H1 (cell line): ENCODE data around the gene RABL6. TPM values are rescaled to one million over a fixed set of nuclear protein-coding genes. Genes with fewer than 3 reads are reported as not detected.

Experiments
- CTCF ChIA-PET: fragments of 300-600 bp; sonication (Branson Sonifier 250); formaldehyde crosslinking; loops from one replicate; lab custom pipeline; 2021; ENCODE audit not compliant: partially characterized antibody; lab: Charles Lee
- POLR2A ChIA-PET: fragments of 300-600 bp; sonication (Branson Sonifier 250); formaldehyde crosslinking; loops from one replicate; lab custom pipeline; 2021; ENCODE audit warnings: inconsistent platforms; ENCODE audit not compliant: partially characterized antibody; lab: Charles Lee
- DNase-seq, 2 experiments: peaks; one replicate each; pipeline versions ENCODE4 v3.0.0 to v3.0.0-alpha.2; 2010 to 2022; ENCODE audit warnings: low spot score in 2 of 2, low read depth in 1 of 2, mixed read lengths in 1 of 2
- FAIRE-seq: peaks from 2 replicates; lab custom pipeline; 2011; peaks lifted over from hg19 to GRCh38; lab: Jason Lieb, UNC
- H2AFZ ChIP-seq: 2 replicates; pipeline ENCODE4 v1.8.1; 2012; ENCODE audit warnings: low read length, inconsistent platforms
- H2AK5ac ChIP-seq: 2 replicates; pipeline ENCODE4 v1.6.1; 2013; ENCODE audit warnings: low read depth, low read length
- H2BK120ac ChIP-seq: replicated peaks from 2 replicates; pipeline ENCODE3; 2013; ENCODE audit warnings: low read depth, low read length, inconsistent platforms
- H2BK12ac ChIP-seq: 2 replicates; pipeline ENCODE4 v1.6.1; 2013; ENCODE audit warnings: low read depth, low read length
- H2BK15ac ChIP-seq: 2 replicates; pipeline ENCODE4 v1.6.1; 2013; ENCODE audit warnings: low read length
- H2BK20ac ChIP-seq: 2 replicates; pipeline ENCODE4 v1.6.1; 2013; ENCODE audit warnings: low read length
- H2BK5ac ChIP-seq: 2 replicates; pipeline ENCODE4 v1.6.1; 2013; ENCODE audit warnings: low read depth, low read length
- H3K14ac ChIP-seq: 2 replicates; pipeline ENCODE4 v1.6.1; 2013; ENCODE audit warnings: inconsistent platforms; ENCODE audit not compliant: insufficient read length
- H3K18ac ChIP-seq: 2 replicates; pipeline ENCODE4 v1.6.1; 2013; ENCODE audit warnings: low read length; ENCODE audit errors: extremely low read depth
- H3K23ac ChIP-seq: 2 replicates; pipeline ENCODE4 v1.6.1; 2013; ENCODE audit warnings: inconsistent platforms; ENCODE audit not compliant: insufficient read length
- H3K23me2 ChIP-seq: 2 replicates; pipeline ENCODE4 v1.6.1; 2013; ENCODE audit warnings: low read depth, low read length
- H3K27ac ChIP-seq: 2 replicates; pipeline ENCODE4 v1.6.1; 2011; ENCODE audit warnings: low read depth, low read length, inconsistent platforms
- H3K27me3 ChIP-seq, 4 experiments: replicated peaks in 1 of 4; 1 replicate in 1 of 4; 2 replicates in 3 of 4; pipeline versions ENCODE4 v1.6.1 to v1.8.1; 2011 to 2013; ENCODE audit warnings: low read length in 3 of 4, mild to moderate bottlenecking in 3 of 4, inconsistent platforms in 2 of 4, mixed read lengths in 2 of 4, moderate library complexity in 1 of 4; ENCODE audit not compliant: control insufficient read depth in 3 of 4, insufficient read depth in 3 of 4; ENCODE audit errors: extremely low read depth in 1 of 4
- H3K36me3 ChIP-seq, 4 experiments: 2 replicates each; pipeline versions ENCODE4 v1.6.1 to v1.8.1; 2011 to 2013; ENCODE audit warnings: mild to moderate bottlenecking in 4 of 4, low read length in 3 of 4, moderate library complexity in 2 of 4, control low read depth in 1 of 4, inconsistent platforms in 1 of 4; ENCODE audit not compliant: insufficient read depth in 4 of 4, control insufficient read depth in 2 of 4
- H3K4ac ChIP-seq: replicated peaks from 2 replicates; pipeline ENCODE3; 2013; ENCODE audit warnings: low read length, low read depth, mixed read lengths, inconsistent platforms; ENCODE audit not compliant: insufficient read length
- H3K4me1 ChIP-seq, 4 experiments: replicated peaks in 1 of 4; 1 replicate in 1 of 4; 2 replicates in 3 of 4; pipeline versions ENCODE4 v1.6.1 to v1.8.1; 2011 to 2013; ENCODE audit warnings: low read length in 3 of 4, inconsistent platforms in 2 of 4, mixed read lengths in 1 of 4; ENCODE audit not compliant: insufficient read depth in 4 of 4, control insufficient read depth in 3 of 4
- H3K4me2 ChIP-seq, 2 experiments: 2 replicates each; pipeline versions ENCODE4 v1.6.1 to v1.8.1; 2011 to 2013; ENCODE audit warnings: low read depth in 2 of 2, low read length in 2 of 2, control low read depth in 1 of 2, inconsistent platforms in 1 of 2, mild to moderate bottlenecking in 1 of 2; ENCODE audit not compliant: insufficient read depth in 1 of 2
- H3K4me3 ChIP-seq, 4 experiments: fragments of 200-600, 300-600 bp in 1 of 4; sonication (generic), shearing (Covaris generic), sonication (Bioruptor Twin) in 1 of 4; 2 replicates each; pipeline versions ENCODE4 v1.5.1 to v1.8.1; 2011 to 2016; ENCODE audit warnings: low read length in 4 of 4, low read depth in 3 of 4, control low read depth in 2 of 4, inconsistent platforms in 2 of 4, mild to moderate bottlenecking in 2 of 4, mixed read lengths in 1 of 4, moderate library complexity in 1 of 4; ENCODE audit not compliant: insufficient read depth in 2 of 4; ENCODE audit errors: extremely low read depth in 1 of 4
- H3K56ac ChIP-seq: replicated peaks from 2 replicates; pipeline ENCODE3; 2013; ENCODE audit warnings: low read depth, mild to moderate bottlenecking, mixed read lengths, low read length, inconsistent platforms; ENCODE audit not compliant: insufficient read length
- H3K79me1 ChIP-seq: 2 replicates; pipeline ENCODE4 v1.6.1; 2013; ENCODE audit warnings: low read depth, low read length, control low read depth
- H3K79me2 ChIP-seq, 2 experiments: 2 replicates each; pipeline versions ENCODE4 v1.6.1 to v1.8.1; 2012 to 2013; ENCODE audit warnings: low read length in 2 of 2, mild to moderate bottlenecking in 2 of 2, inconsistent platforms in 1 of 2; ENCODE audit not compliant: insufficient read depth in 2 of 2, control insufficient read depth in 1 of 2
- H3K9ac ChIP-seq, 4 experiments: replicated peaks in 1 of 4; 1 replicate in 1 of 4; 2 replicates in 3 of 4; pipeline versions ENCODE4 v1.6.1 to v1.8.1; 2011 to 2013; ENCODE audit warnings: low read depth in 3 of 4, low read length in 3 of 4, control low read depth in 2 of 4, mild to moderate bottlenecking in 2 of 4, moderate library complexity in 2 of 4, inconsistent platforms in 1 of 4; ENCODE audit errors: extremely low read depth in 1 of 4
- H3K9me3 ChIP-seq, 2 experiments: 2 replicates each; pipeline versions ENCODE4 v1.6.1 to v1.8.1; 2012 to 2013; ENCODE audit warnings: mild to moderate bottlenecking in 2 of 2, moderate library complexity in 2 of 2, control low read depth in 1 of 2, inconsistent platforms in 1 of 2, low read depth in 1 of 2, low read length in 1 of 2, mixed read lengths in 1 of 2; ENCODE audit not compliant: insufficient read depth in 2 of 2
- H4K20me1 ChIP-seq, 2 experiments: replicated peaks in 1 of 2; 2 replicates each; pipeline versions ENCODE3 to v1.8.1; 2011 to 2013; ENCODE audit warnings: inconsistent platforms in 2 of 2, low read length in 2 of 2, mild to moderate bottlenecking in 1 of 2; ENCODE audit not compliant: insufficient read depth in 2 of 2, control insufficient read depth in 1 of 2
- H4K5ac ChIP-seq: 2 replicates; pipeline ENCODE4 v1.6.1; 2013; ENCODE audit warnings: low read length, low read depth, mixed read lengths, inconsistent platforms; ENCODE audit not compliant: insufficient read length
- H4K8ac ChIP-seq: 2 replicates; pipeline ENCODE4 v1.8.0; 2013; ENCODE audit warnings: mild to moderate bottlenecking, moderate library complexity, low read length, inconsistent platforms; ENCODE audit not compliant: insufficient read depth; ENCODE audit errors: extremely low read depth
- H4K91ac ChIP-seq: replicated peaks from 2 replicates; pipeline ENCODE3; 2013; ENCODE audit warnings: low read length, mixed read lengths, inconsistent platforms; ENCODE audit not compliant: insufficient read length
- CHD2 ChIP-seq: IDR thresholded peaks from 2 replicates; pipeline ENCODE4 v1.6.1; 2012; ENCODE audit warnings: low read length, improper control_type of control experiment
- WGBS, 2 experiments: shearing (Covaris generic) in 1 of 2; methylation state at CpG; one replicate each; pipeline versions ENCODE4 v1.1.6 to v1.1.7; 2013 to 2015; ENCODE audit warnings: low lambda C conversion rate in 2 of 2, mixed read lengths in 2 of 2, inconsistent platforms in 1 of 2, low coverage in 1 of 2, missing lambda C conversion rate in 1 of 2; ENCODE audit not compliant: insufficient replicate concordance in 2 of 2, insufficient coverage in 1 of 2, insufficient read length in 1 of 2; ENCODE audit errors: extremely low coverage in 1 of 2, missing lambda C conversion rate in 1 of 2; 5-methylcytosine and 5-hydroxymethylcytosine counted together
- polyA plus RNA-seq, 7 experiments: library from polyadenylated mRNA; depleted of rRNA in 3 of 7; stranded (reverse) in 5 of 7; unstranded in 2 of 7; fragments of >200 nt in 5 of 7; fragments of 200-250 nt in 2 of 7; gene quantifications; 1 replicate in 5 of 7; 2 replicates in 1 of 7; 4 replicates in 1 of 7; pipeline versions ENCODE4 v1.2.1 to v1.2.3, GENCODE V29; 2011 to 2013; ENCODE audit warnings: missing spikeins in 2 of 7, mixed read lengths in 2 of 7
- total RNA-seq: library from RNA; stranded (reverse); fragmentation: NEBNext Ultra II Directional; extraction: Animal tissue kit (Norgen Biotek cat#: 25700); gene quantifications from 2 replicates; pipeline ENCODE4 v1.2.1, GENCODE V29; 2021

The RABL6 gene
- total and polyA plus RNA-seq, 2 of the 8 experiments (the other 6 are each of a cell fraction or from before 2014, with no cell fraction given): 70.1 to 130 TPM

DNA sequence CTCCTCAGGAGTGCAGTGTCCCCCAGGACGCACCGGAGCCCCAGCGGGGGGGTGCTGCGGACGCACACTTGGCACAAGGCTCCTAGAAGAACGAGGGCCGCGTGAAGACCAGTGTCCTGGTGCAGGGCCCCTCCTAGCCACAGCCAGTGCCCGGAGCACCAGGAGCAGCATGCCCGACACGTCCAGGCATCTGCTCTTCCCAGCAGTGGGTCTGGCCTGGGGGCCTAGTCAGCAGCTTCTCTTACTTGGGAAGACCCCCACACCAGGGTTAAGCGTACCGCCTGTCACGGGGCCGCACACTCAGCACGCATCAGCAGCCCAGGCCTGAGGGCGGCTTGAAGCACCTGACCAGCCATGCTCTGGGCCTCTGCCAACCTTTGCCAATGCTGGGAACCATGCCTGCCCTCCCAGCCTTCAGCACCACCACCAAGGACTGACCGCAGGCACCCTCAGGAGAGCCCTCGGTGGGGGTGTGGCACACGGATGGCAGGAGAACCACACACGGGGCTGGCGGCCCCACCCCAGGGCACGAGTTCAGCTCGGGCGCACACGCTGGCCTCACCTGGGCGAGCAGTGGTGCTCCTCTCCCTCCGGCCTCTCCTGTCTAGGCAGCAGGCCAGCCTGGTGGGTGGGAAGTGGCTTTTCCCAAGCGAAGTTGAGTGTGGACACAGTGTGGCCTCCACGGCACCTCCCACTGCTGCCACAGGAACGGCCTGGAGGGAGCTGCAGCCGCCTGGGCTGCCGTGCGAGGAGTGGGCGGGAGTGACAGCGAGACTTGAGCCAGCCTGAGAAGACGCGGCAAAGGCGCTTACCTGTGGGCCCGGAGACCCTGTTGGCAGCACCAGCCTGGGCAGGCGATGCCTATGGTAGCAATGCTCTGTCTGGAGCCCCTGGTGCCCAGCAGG lies 22.5 kb downstream of the RABL6 start:
- POLR2A ChIA-PET: interaction anchor here (1.1 to 20.5 kb wide), 2 partner anchors 10 to 27 kb away, joined by 3 to 248 read pairs; partner anchors contain the start of gene MAMDC4
- Histone ChIP-seq H2BK20ac (no peak overlapping the region), H3K79me1 (0 out of 2 replicates have a peak, but pooled peaks cover 4% of the 10 kb centered on the region), H4K20me1 (peaks cover 3 to 22% of the 10 kb centered on the region in 2 experiments), H3K23ac (no peak overlapping the region), H4K91ac (no peak overlapping the region), H2BK12ac (no peak overlapping the region), H3K56ac (no peak overlapping the region), H3K27ac (no peak overlapping the region), H2BK5ac (no peak overlapping the region), H3K14ac (no peak overlapping the region), H3K36me3 (peaks cover 17 to 52% (median 43%) of the 10 kb centered on the region in 4 experiments), H3K27me3 (no peaks in the 10 kb centered on the region), H3K4me1 (no peaks in the 10 kb centered on the region), H2AFZ (no peak overlapping the region), H3K23me2 (no peaks in the 10 kb centered on the region), H3K4ac (no peak overlapping the region), H3K4me3 (no peak overlapping the region), H2BK15ac (no peak overlapping the region), H2AK5ac (no peak overlapping the region), H3K18ac (no peak overlapping the region), H4K5ac (no peak overlapping the region), H3K79me2 (no peaks in the 10 kb centered on the region), H3K9ac (no peak overlapping the region), H3K9me3 (no peaks in the 10 kb centered on the region), H3K4me2 (no peak overlapping the region), H4K8ac (no peak overlapping the region), H2BK120ac (no peak overlapping the region)
- CTCF ChIA-PET: interaction anchor here (0.8 to 9.0 kb wide), 6 partner anchors 10 to 59 kb away, joined by 3 to 55 read pairs (median 3); partner anchors contain the start of gene AJM1
- no peak for TF ChIP-seq CHD2
- FAIRE-seq (no peak), DNase-seq (no peak)
- 93% methylated on average over 37 of the region's 41 CpGs; no CpG with 5 or more reads in 1 of the 2 experiments for WGBS, 2 experiments
